Measurements from ENCODE around the gene YTHDF1.

Gene YTHDF1

GRCh38 chr20:63153254-63154221 is 62.4 kb downstream of the YTHDF1 start:
- no peak for DNase-seq

GRCh38 chr20:63152322-63153253 is 63.3 kb downstream of the YTHDF1 start:
- DNase-seq = no peak

- DNase-seq = no peak
Measured at GRCh38 chr20:63151554-63152321, 64.2 kb downstream of the YTHDF1 start.

- DNase-seq = no peak
Measured at GRCh38 chr20:63150911-63151531, 64.9 kb downstream of the YTHDF1 start.

- DNase-seq = no peak
Measured at GRCh38 chr20:63150391-63150898, 65.5 kb downstream of the YTHDF1 start.

- DNase-seq = no peak
Measured at GRCh38 chr20:63149531-63150192, 66.3 kb downstream of the YTHDF1 start.

- DNase-seq = no peak
Measured at GRCh38 chr20:63148696-63149095, 67.2 kb downstream of the YTHDF1 start.

GRCh38 chr20:63147532-63147931 is 68.4 kb downstream of the YTHDF1 start:
- DNase-seq = no peak

Measured in amniotic stem cell (primary cell).